Activated B cell treated with CpG ODN at 0.5 μM for 24 hours (primary cell): ENCODE results near the gene KEAP1. TPM values are rescaled to one million over a fixed set of nuclear protein-coding genes. Genes with fewer than 3 reads are reported as not detected.
"Not testable (repeated sequence)": the region's sequence is repeated elsewhere in the genome, so short reads cannot be mapped to it uniquely, and the experiment has no call there.

Experiments used
- ATAC-seq: fragments of 200-7000 bp; cut with Tn5 transposase; one replicate; pipeline ENCODE4 v1.10.0; 2021; ENCODE audit warnings: low read depth, mild to moderate bottlenecking, moderate library complexity
- CTCF ChIA-PET: fragments of 350-600 bp; sonication (Branson Sonifier 250); formaldehyde crosslinking; loops from one replicate; lab custom pipeline; 2021; ENCODE audit warnings: antibody characterized with exemption; lab: Charles Lee
- POLR2A ChIA-PET: fragments of 350-600 bp; sonication (Branson Sonifier 250); formaldehyde crosslinking; loops from one replicate; lab custom pipeline; 2021; ENCODE audit warnings: antibody characterized with exemption; lab: Charles Lee
- DNase-seq: peaks from one replicate; pipeline ENCODE4 v3.0.0; 2022
- H3K27ac Mint-ChIP-seq: one replicate; pipeline ENCODE4 v1.8.0; 2020; ENCODE audit warnings: mixed read lengths
- H3K27me3 Mint-ChIP-seq: one replicate; pipeline ENCODE4 v1.8.0; 2021; ENCODE audit warnings: mixed read lengths
- H3K36me3 Mint-ChIP-seq: one replicate; pipeline ENCODE4 v1.8.0; 2021; ENCODE audit warnings: low read depth, mixed read lengths
- H3K4me1 Mint-ChIP-seq: one replicate; pipeline ENCODE4 v1.8.0; 2021; ENCODE audit warnings: mixed read lengths
- H3K4me3 Mint-ChIP-seq: one replicate; pipeline ENCODE4 v1.8.0; 2020; ENCODE audit warnings: mild to moderate bottlenecking, mixed read lengths
- H3K9me3 Mint-ChIP-seq: one replicate; pipeline ENCODE4 v1.8.0; 2020; ENCODE audit warnings: mixed read lengths
- CTCF ChIP-seq: fragments of 200-600 bp; IDR thresholded peaks from one replicate; pipeline ENCODE4 v1.8.0; 2022; ENCODE audit warnings: antibody characterized with exemption, mild to moderate bottlenecking
- intact Hi-C: fragments of 100-400 bp; cut with micrococcal nuclease; formaldehyde crosslinking; loops from one replicate; pipeline ENCODE4 v1.15.1; 2024
- total RNA-seq: library from RNA; stranded (reverse); gene quantifications from 2 replicates; pipeline ENCODE4 v1.2.3, GENCODE V29; 2022

KEAP1 gene
- total RNA-seq, 1 donor from 2014 or later, result 38.9 TPM

- intact Hi-C loops, result no loop called here
- Mint-ChIP-seq H3K9me3 (no peaks in the 10 kb centered on the region), H3K4me1 (peaks cover 5% of the 10 kb centered on the region), H3K36me3 (no peaks in the 10 kb centered on the region), H3K27ac (no peak overlapping the region), H3K4me3 (no peak overlapping the region), H3K27me3 (no peaks in the 10 kb centered on the region)
- DNase-seq (no peak), ATAC-seq (no peak)
- no peak for TF ChIP-seq CTCF
- CTCF ChIA-PET, result interaction anchor here (1.1 kb wide), 2 partner anchors 11 to 51 kb away, joined by 3 read pairs; no protein-coding TSS in a partner anchor
- POLR2A ChIA-PET, result no interaction called here
These were observed 36.0 kb downstream of the KEAP1 start for GRCh38 chr19:10467104-10467706.

- no peak overlapping the region for H3K27ac Mint-ChIP-seq
- ChIA-PET CTCF (no interaction called here), POLR2A (no interaction called here)
- H3K4me3 Mint-ChIP-seq, result no peak overlapping the region
- H3K36me3 Mint-ChIP-seq, result no peaks in the 10 kb centered on the region
- ATAC-seq, result no peak
- no peaks in the 10 kb centered on the region for H3K27me3 Mint-ChIP-seq
- H3K4me1 Mint-ChIP-seq, result peaks cover 14% of the 10 kb centered on the region
- H3K9me3 Mint-ChIP-seq, result no peaks in the 10 kb centered on the region
- no peak for TF ChIP-seq CTCF
- intact Hi-C loops, result no loop called here
- no peak for DNase-seq
These were observed 38.7 kb downstream of the KEAP1 start for GRCh38 chr19:10464456-10464855.

- no peaks in the 10 kb centered on the region for H3K36me3 Mint-ChIP-seq
- intact Hi-C loops, result no loop called here
- H3K9me3 Mint-ChIP-seq, result no peaks in the 10 kb centered on the region
- no peak overlapping the region for H3K27ac Mint-ChIP-seq
- peaks cover 14% of the 10 kb centered on the region for H3K4me1 Mint-ChIP-seq
- ATAC-seq, result no peak
- no peak for TF ChIP-seq CTCF
- no peak overlapping the region for H3K4me3 Mint-ChIP-seq
- ChIA-PET CTCF (interaction anchor here (1.3 kb wide), 1 partner anchor 16 kb away, joined by 4 read pairs; no protein-coding TSS in a partner anchor), POLR2A (no interaction called here)
- no peak for DNase-seq
- H3K27me3 Mint-ChIP-seq, result no peaks in the 10 kb centered on the region
These were observed 40.6 kb downstream of the KEAP1 start for GRCh38 chr19:10462557-10462956.

- POLR2A ChIA-PET, result interaction anchor here (0.5 kb wide), 1 partner anchor 183 kb away, joined by 7 read pairs; no protein-coding TSS in a partner anchor
- ATAC-seq, intact Hi-C loops, H3K27ac Mint-ChIP-seq, DNase-seq, H3K27me3 Mint-ChIP-seq, H3K36me3 Mint-ChIP-seq, H3K9me3 Mint-ChIP-seq: not testable (repeated sequence)
- CTCF ChIA-PET, result interaction anchor here (1.3 kb wide), 1 partner anchor 16 kb away, joined by 4 read pairs; no protein-coding TSS in a partner anchor
- peak overlapping the region; percentile 55 for H3K4me3 Mint-ChIP-seq
- peaks cover 14% of the 10 kb centered on the region for H3K4me1 Mint-ChIP-seq
These were observed 41.1 kb downstream of the KEAP1 start for GRCh38 chr19:10462042-10462441.

- Mint-ChIP-seq H3K4me1 (peaks cover 14% of the 10 kb centered on the region), H3K27ac (no peak overlapping the region), H3K4me3 (peak overlapping the region; percentile 55), H3K36me3 (no peaks in the 10 kb centered on the region), H3K27me3 (no peaks in the 10 kb centered on the region), H3K9me3 (no peaks in the 10 kb centered on the region)
- intact Hi-C loops, result no loop called here
- ChIA-PET POLR2A (interaction anchor here (0.5 to 1.0 kb wide), 7 partner anchors 12 to 263 kb away, joined by 3 to 9 read pairs (median 4); partner anchors contain the start of gene ICAM1), CTCF (interaction anchor here (1.0 to 1.3 kb wide), 2 partner anchors 17 to 24 kb away, joined by 3 to 4 read pairs; no protein-coding TSS in a partner anchor)
- peak; percentile 89 for DNase-seq
- ATAC-seq, result peak; percentile 94
- no peak for TF ChIP-seq CTCF
These were observed 41.9 kb downstream of the KEAP1 start for GRCh38 chr19:10461047-10461949.
